Measurements from ENCODE around the gene ZNF862.

DNA sequence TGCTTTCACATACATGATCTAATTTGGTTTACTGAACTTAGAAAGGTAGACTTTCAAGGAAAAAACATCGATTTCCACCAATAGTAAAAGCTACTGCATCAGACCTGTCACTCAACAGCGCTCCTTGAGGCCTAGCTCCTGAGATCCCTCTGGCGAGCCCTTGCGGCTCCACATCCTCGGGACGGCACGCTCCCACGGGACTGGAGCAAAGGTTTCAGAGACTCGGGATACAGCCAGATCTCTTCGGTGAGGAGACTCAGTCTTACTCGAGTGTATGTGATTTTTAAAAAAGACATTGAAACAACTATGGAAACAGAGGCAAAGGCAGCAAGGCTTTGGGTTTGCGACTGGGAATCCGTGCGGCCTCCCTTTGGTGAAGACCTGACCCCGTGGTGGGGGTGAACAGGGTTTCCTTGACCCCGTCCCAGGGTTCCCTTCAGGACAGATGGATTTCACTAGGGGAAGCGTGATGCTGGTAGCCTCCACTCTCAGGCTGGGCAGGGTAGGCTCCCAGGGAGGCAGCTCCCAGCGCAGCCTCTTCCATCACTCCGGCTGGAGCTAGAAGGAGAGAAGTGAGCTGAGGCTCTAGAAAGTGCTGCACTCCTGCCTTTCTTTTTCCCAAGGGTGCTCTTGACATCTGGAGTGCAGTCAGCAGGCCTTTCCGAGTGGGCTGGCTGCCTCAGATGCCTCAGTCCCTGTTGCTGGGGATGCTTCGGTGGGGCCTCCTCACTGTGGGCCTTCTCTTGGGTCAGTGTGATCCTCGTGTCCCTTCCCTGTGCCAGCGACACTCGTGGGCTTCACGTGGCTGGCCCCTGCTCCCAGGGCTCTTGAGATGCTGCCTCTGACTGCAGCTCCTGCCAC lies 29.8 kb downstream of the ZNF862 start:
- TF ChIP-seq, protein P1, sequence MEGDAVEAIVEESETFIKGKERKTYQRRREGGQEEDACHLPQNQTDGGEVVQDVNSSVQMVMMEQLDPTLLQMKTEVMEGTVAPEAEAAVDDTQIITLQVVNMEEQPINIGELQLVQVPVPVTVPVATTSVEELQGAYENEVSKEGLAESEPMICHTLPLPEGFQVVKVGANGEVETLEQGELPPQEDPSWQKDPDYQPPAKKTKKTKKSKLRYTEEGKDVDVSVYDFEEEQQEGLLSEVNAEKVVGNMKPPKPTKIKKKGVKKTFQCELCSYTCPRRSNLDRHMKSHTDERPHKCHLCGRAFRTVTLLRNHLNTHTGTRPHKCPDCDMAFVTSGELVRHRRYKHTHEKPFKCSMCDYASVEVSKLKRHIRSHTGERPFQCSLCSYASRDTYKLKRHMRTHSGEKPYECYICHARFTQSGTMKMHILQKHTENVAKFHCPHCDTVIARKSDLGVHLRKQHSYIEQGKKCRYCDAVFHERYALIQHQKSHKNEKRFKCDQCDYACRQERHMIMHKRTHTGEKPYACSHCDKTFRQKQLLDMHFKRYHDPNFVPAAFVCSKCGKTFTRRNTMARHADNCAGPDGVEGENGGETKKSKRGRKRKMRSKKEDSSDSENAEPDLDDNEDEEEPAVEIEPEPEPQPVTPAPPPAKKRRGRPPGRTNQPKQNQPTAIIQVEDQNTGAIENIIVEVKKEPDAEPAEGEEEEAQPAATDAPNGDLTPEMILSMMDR (IDR thresholded peaks at IDR 0.05): no peak
- TF ChIP-seq ZNF121 (CRISPR knock-in tag; IDR thresholded peaks at IDR 0.05) (no peak), ELF4 (CRISPR knock-in tag; IDR thresholded peaks at IDR 0.05; ENCODE audit: low read depth) (no peak), ATF2 (CRISPR knock-in tag; IDR thresholded peaks at IDR 0.05; ENCODE audit: borderline replicate concordance, low read depth) (no peak), MLX (CRISPR knock-in tag; IDR thresholded peaks at IDR 0.05) (no peak), FOXJ3 (CRISPR knock-in tag; IDR thresholded peaks at IDR 0.05; ENCODE audit: borderline replicate concordance) (no peak)
